NT2/D1 (cell line): Measurements from ENCODE around the gene RBMS3.

Experiments
- SUZ12 ChIP-seq: IDR thresholded peaks from 2 replicates; pipeline ENCODE4 v1.6.1; 2011; ENCODE audit not compliant: insufficient read length, insufficient read depth; ENCODE audit errors: extremely low read depth
- YY1 ChIP-seq: IDR thresholded peaks from 2 replicates; pipeline ENCODE4 v1.6.1; 2011; ENCODE audit not compliant: insufficient read length, insufficient read depth
- ZNF274 ChIP-seq: IDR thresholded peaks from 2 replicates; pipeline ENCODE4 v1.6.1; 2011; ENCODE audit warnings: mild to moderate bottlenecking, low read depth, low read length

GRCh38 chr3:29764603-29765254 lies 483.9 kb downstream of the RBMS3 start:
- TF ChIP-seq ZNF274: no peak
- no peak for TF ChIP-seq YY1
- no peak for TF ChIP-seq SUZ12
